Measurements from ENCODE around the gene PTCD1. TPM values are rescaled to one million over a fixed set of nuclear protein-coding genes. Genes with fewer than 3 reads are reported as not detected.

The PTCD1 gene
- total RNA-seq, 4 donors from 2014 or later, result 7.7 to 14.8 (median 10.7) TPM

DNA sequence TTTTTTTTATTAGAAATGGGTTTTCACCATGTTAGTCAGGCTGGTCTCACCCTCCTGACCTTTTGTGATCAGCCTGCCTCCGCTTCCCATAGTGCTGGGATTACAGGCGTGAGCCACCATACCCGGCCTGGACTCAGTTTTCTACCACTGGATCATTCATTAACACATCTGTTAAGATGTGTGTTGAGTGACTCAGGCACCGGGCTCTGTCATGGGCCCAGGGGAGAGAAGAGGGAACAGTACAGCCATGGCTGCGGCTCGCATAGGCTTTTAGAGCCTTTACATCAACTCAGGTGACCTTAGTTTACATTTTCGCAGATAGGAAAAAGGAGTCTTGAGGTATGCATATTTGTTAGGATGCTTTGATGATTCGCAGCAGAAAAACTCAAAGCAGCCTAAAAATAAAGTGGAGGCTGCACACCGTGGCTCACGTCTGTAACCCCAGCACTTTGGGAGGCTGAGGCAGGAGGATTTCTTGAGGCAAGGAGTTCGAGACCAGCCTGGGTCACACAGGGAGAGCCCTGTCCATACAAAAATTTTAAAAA lies 67.2 kb downstream of the PTCD1 start:
- TF ChIP-seq, protein P1, sequence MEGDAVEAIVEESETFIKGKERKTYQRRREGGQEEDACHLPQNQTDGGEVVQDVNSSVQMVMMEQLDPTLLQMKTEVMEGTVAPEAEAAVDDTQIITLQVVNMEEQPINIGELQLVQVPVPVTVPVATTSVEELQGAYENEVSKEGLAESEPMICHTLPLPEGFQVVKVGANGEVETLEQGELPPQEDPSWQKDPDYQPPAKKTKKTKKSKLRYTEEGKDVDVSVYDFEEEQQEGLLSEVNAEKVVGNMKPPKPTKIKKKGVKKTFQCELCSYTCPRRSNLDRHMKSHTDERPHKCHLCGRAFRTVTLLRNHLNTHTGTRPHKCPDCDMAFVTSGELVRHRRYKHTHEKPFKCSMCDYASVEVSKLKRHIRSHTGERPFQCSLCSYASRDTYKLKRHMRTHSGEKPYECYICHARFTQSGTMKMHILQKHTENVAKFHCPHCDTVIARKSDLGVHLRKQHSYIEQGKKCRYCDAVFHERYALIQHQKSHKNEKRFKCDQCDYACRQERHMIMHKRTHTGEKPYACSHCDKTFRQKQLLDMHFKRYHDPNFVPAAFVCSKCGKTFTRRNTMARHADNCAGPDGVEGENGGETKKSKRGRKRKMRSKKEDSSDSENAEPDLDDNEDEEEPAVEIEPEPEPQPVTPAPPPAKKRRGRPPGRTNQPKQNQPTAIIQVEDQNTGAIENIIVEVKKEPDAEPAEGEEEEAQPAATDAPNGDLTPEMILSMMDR (IDR thresholded peaks at IDR 0.05), result no peak
- TF ChIP-seq POLR2A (IDR thresholded peaks at IDR 0.05) (no peak), POLR2AphosphoS5 (IDR thresholded peaks at IDR 0.05) (no peak), EP300 (IDR thresholded peaks at IDR 0.05) (no peak)
- DNase-seq (ENCODE audit: low spot score in 2 of 2), result no peak
- Histone ChIP-seq H3K27me3 (no peaks in the 10 kb centered on the region), H3K9me3 (no peaks in the 10 kb centered on the region), H3K27ac (no peak overlapping the region), H3K4me3 (no peak overlapping the region), H3K36me3 (peaks cover 15% of the 10 kb centered on the region), H3K4me1 (peaks cover 37% of the 10 kb centered on the region)
- WGBS, result 93% methylated on average over 11 of the region's 11 CpGs

DNA sequence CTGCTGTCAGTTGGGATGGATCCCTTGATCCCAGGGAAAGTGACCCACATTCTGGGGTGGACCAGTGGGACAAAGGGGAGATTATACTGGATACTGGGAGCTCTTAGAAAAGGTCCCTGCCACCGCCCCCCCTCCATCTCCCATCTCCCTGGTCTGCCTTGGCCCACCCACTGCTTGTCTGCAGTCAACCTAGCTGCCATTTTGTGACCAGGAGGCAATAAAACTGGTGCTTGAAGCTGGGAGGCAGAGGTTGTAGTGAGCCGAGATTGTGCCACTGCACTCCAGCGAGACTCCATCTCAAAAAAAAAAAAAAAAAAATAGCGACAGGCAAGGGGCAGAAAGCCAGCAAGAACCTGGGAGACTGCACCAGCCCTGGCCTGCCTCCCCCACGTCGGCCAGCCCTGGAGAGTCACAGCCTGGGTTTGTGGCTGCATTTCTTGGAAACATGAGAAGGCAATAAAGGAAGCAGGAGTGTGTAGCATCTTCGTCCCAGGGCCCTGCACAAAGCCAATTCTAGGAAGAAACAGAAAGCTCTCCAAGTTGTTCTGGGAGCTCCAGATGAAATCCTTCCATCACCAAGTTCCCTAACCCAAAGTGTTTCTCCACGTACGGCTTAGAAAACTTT lies 68.7 kb downstream of the PTCD1 start:
- H3K27ac ChIP-seq, result no peak overlapping the region
- WGBS, result 31% methylated on average over 9 of the region's 9 CpGs
- no peaks in the 10 kb centered on the region for H3K27me3 ChIP-seq
- DNase-seq (ENCODE audit: low spot score in 2 of 2), result no peak
- peaks cover 33% of the 10 kb centered on the region for H3K4me1 ChIP-seq
- H3K9me3 ChIP-seq, result no peaks in the 10 kb centered on the region
- H3K4me3 ChIP-seq, result no peak overlapping the region
- no peak for TF ChIP-seq POLR2AphosphoS5 (IDR thresholded peaks at IDR 0.05)
- TF ChIP-seq EP300 (IDR thresholded peaks at IDR 0.05), result no peak
- no peak for TF ChIP-seq POLR2A (IDR thresholded peaks at IDR 0.05)
- TF ChIP-seq, protein P1 (IDR thresholded peaks at IDR 0.05), result no peak
- peaks cover 23% of the 10 kb centered on the region for H3K36me3 ChIP-seq

DNA sequence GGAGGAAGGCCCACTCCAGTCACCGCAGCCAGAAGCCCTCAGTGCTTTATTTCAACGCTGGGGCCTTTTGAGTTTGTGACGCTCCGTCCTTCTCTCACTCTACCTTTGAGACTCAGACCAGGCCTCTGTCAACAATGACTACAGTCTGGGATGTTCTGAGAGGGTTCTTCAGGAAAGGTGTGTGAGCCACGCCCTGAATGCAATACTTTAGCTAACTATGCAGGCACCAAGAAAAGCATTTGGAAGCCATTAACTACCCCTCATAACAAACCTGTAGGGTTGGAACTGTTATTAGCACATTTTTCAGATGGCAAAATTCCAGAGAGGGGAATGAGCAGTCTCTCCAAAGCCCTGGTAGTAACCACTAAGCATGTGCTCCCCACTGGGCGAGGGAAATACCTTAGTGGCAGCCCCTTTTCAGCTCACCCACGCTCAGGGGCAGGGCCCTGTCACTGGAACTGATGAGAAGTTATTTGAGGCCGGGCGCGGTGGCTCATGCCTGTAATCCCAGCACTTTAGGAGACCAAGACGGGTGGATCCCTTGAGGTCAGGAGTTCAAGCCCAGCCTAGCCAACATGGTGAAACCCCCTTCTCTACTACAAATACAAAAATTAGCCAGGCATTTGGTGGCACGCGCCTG lies 69.7 kb downstream of the PTCD1 start:
- Histone ChIP-seq H3K27me3 (no peaks in the 10 kb centered on the region), H3K36me3 (peaks cover 33% of the 10 kb centered on the region), H3K27ac (no peak overlapping the region), H3K4me3 (no peak overlapping the region), H3K4me1 (peaks cover 23% of the 10 kb centered on the region), H3K9me3 (no peaks in the 10 kb centered on the region)
- DNase-seq (ENCODE audit: low spot score in 2 of 2), result no peak
- no peak for TF ChIP-seq POLR2A (IDR thresholded peaks at IDR 0.05)
- no peak for TF ChIP-seq POLR2AphosphoS5 (IDR thresholded peaks at IDR 0.05)
- TF ChIP-seq, protein P1 (IDR thresholded peaks at IDR 0.05), result no peak
- no peak for TF ChIP-seq EP300 (IDR thresholded peaks at IDR 0.05)
- WGBS, result 94% methylated on average over 7 of the region's 13 CpGs

Other genes with a start within 250 kb of the PTCD1 start
- gene KPNA7, start 230.7 kb downstream of the PTCD1 start, total RNA-seq, result not detected
- gene MYH16, start 166.0 kb downstream of the PTCD1 start, total RNA-seq, result not detected
- 100 to 1,000 TPM in 3 of 4 donors, 10 to 100 TPM in 1; 98.1 to 169 (median 140) TPM for gene ARPC1A, start 112.9 kb downstream of the PTCD1 start, total RNA-seq
- gene ARPC1B, start 64.1 kb downstream of the PTCD1 start, total RNA-seq, result 10 to 100 TPM; 48.9 to 66.9 (median 64.2) TPM
- gene PDAP1, start 30.2 kb downstream of the PTCD1 start, total RNA-seq, result 10 to 100 TPM; 47.2 to 68.5 (median 48.3) TPM
- 10 to 100 TPM; 50.3 to 71.4 (median 60.3) TPM for gene BUD31, start 29.8 kb downstream of the PTCD1 start, total RNA-seq
- gene CPSF4, start 145 bp upstream of the PTCD1 start, total RNA-seq, result 10 to 100 TPM; 35.0 to 59.9 (median 41.7) TPM
- 100 to 1,000 TPM; 463 to 798 (median 745) TPM for gene ATP5MF, start 27.4 kb upstream of the PTCD1 start, total RNA-seq
- 10 to 100 TPM in 1 of 4 donors, 1 to 10 TPM in 3; 4.4 to 16.3 (median 5.3) TPM for gene ZNF789, start 34.1 kb upstream of the PTCD1 start, total RNA-seq
- gene ZNF394, start 61.5 kb upstream of the PTCD1 start, total RNA-seq, result 10 to 100 TPM; 39.4 to 63.2 (median 53.9) TPM
- 1 to 10 TPM; 5.7 to 8.5 (median 7.4) TPM for gene ZKSCAN5, start 65.9 kb upstream of the PTCD1 start, total RNA-seq
- 1 to 10 TPM; 2.7 to 6.9 (median 5.0) TPM for gene FAM200A, start 113.3 kb upstream of the PTCD1 start, total RNA-seq
- 100 to 1,000 TPM; 122 to 240 (median 146) TPM for gene ZNF655, start 119.8 kb upstream of the PTCD1 start, total RNA-seq
- gene TMEM225B, start 159.5 kb upstream of the PTCD1 start, total RNA-seq, result 1 to 10 TPM; 1.4 to 6.8 (median 2.1) TPM
- gene ZSCAN25, start 178.1 kb upstream of the PTCD1 start, total RNA-seq, result 10 to 100 TPM; 15.3 to 46.1 (median 20.0) TPM
- 100 to 1,000 TPM in 1 of 4 donors, 10 to 100 TPM in 3; 50.0 to 448 (median 92.1) TPM for gene CYP3A5, start 241.2 kb upstream of the PTCD1 start, total RNA-seq